Stimulated activated CD4-positive, alpha-beta T cell treated with anti-CD3 and anti-CD28 coated beads, Interleukin-15, amount 100 ng/mL, for 48 hours (primary cell): ENCODE data around the gene MTR.

ENCODE experiments used
- DNase-seq, 2 donors: peaks; one replicate each; pipeline ENCODE4 v3.0.0-alpha.2; 2020; ENCODE audit warnings: low read depth in 2 of 2

Gene MTR

GRCh38 chr1:236862615-236863211 is 67.6 kb downstream of the MTR start:
- DNase-seq: no peak

DNA sequence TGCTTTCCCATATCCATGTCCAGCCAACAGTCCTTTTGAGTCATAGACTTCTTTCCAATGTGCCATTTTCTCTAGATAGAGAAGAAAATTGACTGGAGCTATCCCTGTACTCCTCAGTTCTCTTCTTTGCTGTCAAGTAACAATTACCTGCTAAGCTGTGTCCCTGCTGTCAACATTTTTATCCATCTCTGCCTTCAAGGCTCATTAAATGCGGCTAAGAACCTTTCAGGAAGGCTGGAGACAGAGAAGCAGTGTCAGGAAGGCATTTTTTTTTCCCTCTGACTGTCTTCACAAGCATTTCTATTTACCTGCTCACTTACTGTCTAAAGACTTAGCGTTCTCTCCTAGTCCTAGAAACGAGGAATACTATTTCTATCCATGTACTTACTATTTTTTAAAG is 69.1 kb downstream of the MTR start:
- no peak for DNase-seq

DNA sequence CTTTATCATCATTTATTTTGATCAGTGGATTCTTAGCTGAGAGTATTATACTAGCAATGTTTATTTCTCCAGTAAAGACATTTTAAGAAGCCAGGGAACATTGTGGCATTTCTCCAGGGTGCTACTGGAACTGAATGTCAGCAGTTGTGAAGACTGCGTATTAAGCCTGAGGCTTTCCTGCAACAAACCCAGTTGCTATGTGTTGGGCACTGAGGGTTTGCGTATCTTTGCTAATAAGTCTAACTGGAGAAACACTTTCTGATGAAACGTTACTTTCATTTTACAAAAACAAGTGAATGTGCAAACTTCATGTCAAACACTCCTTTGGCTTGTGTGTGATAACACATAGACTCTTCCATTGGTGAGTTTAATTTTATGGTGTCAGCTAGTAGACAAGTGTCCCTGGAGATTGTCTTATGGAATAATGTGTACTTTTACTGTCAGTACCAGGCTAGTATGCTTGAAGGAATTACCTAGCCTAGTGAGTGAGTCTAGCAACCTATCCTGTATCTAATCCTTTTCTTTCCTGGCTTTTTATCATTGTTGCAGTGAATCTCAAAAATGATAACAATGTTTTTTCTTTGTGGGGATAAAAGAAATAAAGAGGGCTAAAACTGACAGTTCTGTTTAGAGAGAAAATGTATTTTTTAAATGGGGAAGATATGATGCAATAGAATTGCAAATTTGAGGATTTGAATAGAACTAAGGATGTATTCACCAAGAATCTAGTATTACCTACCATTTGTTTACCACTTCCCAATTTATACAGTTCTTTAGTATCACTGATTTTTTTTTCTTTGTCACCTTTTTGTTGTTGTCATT is 70.1 kb downstream of the MTR start:
- no peak for DNase-seq

DNA sequence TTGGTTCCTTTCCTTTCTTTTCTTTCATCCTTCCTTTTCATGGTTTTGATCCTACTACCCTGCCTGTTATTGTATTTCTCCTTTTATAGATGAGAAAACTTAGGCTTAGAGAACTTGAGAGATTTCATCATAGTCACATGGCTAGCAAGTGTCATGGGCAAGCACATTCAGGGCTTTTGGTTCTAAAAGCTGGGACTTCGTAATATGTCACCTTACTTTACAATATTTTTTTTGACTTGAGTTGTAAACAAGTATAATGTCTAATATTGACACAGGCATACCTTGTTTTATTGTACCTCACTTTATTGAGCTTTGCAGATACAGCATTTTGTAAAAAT is 70.7 kb downstream of the MTR start:
- DNase-seq: no peak

- peak; percentile 11 to 21 for DNase-seq
Observed at GRCh38 chr1:236868625-236869467, 73.8 kb downstream of the MTR start.

DNA sequence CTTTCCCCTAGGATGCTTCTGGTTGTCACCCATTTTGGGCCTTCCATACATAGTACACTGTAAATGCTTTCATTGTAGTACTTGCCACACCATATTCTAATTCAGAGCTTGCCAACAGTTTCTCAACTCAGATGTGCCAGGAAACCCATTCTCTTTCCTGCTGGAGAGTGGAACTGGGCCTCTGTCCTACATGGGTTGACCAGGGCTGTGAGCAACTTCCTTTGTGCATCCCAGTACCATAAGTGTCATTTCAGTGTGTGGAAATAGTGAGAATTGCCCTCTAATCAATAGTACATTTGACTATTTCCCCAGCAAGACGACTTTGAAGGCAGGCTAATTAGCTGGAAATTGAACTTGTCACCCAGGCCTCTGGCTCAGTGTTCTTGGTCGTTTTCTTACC is 74.8 kb downstream of the MTR start:
- no peak for DNase-seq

DNA sequence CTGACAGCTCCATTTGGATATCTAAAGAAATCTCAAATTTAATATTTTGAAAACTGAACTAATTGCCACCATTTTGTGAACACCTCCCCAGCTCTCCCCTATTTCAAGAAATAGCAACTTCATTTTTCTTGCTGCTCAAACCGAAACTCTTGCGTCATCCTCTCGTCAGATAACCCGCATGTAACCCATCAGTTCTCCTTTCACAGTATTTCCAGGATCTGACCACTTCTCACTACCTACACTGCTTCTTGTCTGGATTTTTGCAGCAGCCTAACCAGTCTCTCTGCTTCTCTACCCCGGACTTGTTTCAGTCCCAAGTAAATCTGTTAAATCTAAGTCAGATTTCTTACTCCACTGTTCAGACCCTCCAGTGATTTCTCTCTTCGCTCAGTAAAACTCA is 75.6 kb downstream of the MTR start:
- no peak for DNase-seq

GRCh38 chr1:236872075-236872666 is 77.1 kb downstream of the MTR start:
- no peak for DNase-seq

GRCh38 chr1:236875975-236876374 is 80.9 kb downstream of the MTR start:
- DNase-seq: no peak

- no peak for DNase-seq
Observed at GRCh38 chr1:236877661-236878060, 82.6 kb downstream of the MTR start.

- no peak for DNase-seq
Observed at GRCh38 chr1:236880209-236880608, 85.1 kb downstream of the MTR start.

DNA sequence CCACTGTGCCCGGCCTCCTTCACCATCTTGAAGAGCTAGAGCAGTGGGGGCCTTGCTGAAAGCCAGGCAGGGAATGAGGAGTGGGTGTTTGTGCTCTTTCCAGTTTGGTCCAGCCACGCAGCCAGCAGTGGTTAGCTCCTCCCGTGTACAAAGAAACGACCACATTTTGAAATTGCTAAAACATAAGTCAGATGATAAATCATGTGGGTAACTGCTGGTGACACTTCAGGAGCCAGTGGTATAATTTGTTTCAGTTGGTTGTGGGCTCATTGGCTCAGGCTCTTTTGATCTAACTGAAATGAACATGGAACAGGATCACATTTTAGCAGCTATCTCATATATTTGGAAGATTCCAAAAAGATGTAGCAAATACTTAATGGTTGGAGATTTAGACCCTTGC is 87.6 kb downstream of the MTR start:
- DNase-seq: no peak

DNA sequence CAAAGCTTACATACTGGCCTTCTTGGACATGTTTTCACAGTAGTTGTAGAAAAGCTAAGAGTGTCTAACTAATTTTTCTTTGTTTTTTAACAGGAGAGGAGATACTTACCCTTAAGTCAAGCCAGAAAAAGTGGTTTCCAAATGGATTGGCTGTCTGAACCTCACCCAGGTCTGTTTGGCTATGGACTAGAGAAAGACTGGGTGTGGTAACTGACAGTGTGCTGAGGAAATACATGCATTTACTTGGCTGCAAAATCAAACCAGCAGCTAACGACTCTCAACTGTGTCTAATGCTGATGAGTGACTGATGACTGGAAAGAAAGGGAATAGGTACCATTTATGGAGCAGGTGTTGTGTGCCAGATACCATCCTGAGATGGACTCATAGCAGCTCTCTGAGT is 91.1 kb downstream of the MTR start:
- DNase-seq: no peak

DNA sequence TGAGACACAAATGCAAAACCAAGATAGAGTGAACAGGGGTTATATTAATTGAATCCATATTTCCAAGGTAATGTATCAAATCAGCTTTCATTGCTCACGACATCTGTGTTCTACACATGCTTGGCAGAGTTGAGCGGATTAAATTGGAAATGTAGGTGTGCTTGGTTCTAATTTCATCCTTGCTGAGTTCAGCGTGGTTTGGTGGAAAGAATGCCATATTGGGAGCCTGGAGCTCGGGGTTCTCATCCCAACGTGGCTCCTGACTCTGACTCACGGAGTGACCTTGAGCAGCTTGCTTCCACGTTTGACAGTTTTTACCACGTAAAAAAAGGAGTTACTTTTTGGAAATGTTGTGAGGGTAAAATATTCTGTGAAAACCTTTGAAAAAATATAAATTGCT is 92.0 kb downstream of the MTR start:
- DNase-seq: no peak

DNA sequence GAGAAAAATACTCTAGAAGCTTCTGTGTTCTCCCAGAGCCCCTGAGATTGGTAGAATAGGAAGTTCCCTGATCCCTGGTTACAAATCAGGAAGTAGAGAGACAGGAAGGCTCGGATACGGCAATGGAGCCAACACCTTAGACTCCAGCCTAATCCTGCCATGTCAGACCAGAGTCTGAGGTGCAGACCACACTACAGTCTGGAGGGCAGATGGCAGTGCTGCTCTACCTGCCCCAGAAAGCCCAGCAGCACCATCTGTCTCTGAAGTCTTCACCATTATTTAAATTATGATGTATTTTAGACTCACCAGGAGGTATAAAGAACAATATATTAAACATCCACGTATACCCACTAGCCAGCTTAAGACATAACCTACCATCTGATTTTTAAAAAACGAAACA is 93.0 kb downstream of the MTR start:
- no peak for DNase-seq

DNA sequence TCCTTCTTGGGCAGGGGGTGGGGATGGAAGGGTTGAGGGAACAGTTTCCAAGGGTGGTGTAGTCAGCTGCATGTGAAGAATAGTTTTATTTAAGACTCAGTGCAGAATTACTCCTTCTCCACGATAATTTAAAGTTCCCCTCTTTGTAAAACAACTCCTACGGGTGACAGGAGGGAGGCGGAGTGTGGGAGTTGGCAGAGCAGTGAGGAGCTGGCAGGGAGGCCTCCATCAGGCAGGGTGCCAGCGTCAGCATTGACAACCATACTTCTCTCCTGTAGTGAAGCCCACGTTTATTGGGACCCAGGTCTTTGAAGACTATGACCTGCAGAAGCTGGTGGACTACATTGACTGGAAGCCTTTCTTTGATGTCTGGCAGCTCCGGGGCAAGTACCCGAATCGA is 93.8 kb downstream of the MTR start:
- no peak for DNase-seq

- no peak for DNase-seq
Observed at GRCh38 chr1:236890152-236891056, 95.3 kb downstream of the MTR start.

DNA sequence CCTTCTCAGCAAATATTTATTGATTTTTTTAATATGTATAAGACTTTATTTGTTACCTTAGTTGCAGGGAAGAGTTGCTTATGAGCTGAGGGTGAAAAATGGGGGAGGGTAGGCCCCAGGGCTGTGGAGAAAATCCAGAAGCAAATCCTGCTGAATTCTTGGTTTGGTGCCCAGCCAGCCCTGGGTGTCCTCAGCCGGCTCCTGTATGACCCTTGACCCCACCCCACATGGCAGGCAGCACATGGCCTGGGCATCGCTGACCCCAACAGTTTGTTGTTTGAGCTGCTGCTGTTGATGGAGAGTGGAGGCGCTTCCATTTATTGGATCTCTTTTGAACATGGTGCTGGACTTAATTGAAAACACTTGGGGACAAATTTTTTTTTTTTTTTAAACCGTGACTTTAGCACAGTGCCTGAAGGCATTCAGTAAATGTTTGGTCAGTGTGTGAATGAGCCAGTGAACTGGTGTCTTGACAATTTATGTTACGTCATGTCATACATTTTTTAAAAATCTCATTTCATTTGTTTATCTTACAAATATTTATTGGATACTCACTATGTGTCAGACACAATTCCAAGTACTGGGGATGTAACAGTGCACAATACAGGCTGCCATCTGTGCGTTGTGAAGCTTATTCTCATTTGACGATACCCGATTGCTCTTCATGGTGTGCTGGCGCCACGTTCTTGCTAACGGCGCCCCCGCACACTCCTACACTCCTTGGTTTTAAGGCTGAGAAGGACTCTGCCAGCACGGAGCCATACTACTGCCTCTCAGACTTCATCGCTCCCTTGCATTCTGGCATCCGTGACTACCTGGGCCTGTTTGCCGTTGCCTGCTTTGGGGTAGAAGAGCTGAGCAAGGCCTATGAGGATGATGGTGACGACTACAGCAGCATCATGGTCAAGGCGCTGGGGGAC is 98.8 kb downstream of the MTR start:
- no peak for DNase-seq

DNA sequence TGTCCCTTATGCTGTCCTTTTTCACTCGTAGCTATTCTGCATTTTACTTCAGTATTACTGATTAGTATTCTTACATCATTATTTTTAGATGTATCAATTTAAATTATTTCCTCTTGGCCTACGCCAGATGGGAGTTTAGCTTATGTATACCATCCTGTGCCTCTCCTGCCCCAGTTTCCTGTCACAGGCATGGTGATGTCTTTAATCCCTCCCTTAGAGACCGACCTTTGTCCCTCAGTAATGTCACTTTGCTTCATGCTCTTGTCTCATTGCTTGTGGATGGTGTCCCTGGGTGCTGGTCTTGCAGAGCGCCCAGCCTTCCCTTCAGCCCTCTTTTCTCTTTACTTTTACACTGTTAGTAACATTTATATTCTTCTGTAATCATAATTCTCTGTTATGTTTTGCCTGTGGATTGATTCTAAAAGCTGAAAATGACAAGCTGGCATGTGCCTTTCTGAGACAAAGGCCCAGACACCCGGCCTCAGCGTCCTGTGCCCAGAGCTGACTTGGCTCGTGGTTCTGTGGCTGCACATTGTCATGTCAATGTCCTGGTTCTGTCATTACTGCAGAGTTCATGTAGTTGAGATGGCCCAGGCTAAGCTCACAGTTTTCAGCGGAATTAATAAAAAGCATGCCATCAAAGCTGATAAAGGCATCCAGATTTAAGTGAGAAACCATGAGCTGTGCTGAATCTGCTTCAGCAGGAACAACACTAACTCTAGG is 100.7 kb downstream of the MTR start:
- no peak for DNase-seq

DNA sequence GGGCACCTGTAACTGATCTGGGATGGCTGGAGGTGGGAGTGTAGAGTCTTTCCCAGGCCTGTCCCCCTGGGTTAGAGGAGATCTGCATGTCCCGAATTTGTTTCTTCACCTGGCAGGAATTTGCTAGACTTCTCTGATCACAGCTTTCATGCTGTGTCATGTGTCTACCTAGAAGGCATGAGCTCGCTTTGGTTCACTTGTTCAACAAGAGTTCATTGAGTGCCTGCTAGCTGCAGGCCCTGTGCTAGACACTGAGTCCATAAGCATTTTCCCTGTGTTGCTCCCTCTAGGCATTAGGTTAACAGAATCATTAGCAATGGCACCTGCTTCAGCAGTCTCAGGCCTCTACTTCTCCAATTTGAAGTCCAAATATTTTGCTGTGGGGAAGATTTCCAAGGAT is 101.6 kb downstream of the MTR start:
- no peak for DNase-seq
